PC-3 (cell line): ENCODE results near the gene CFAP45. TPM values are rescaled to one million over a fixed set of nuclear protein-coding genes. Genes with fewer than 3 reads are reported as not detected.

ENCODE experiments used
- ATAC-seq: fragments of 200-7000 bp; cut with Tn5 transposase; 2 replicates; pipeline ENCODE4 v1.9.1; 2020; ENCODE audit warnings: mild to moderate bottlenecking, moderate library complexity
- BruUV-seq: library from RNA; stranded (reverse); fragments of 400-500 nt; replicated peaks from 2 replicates; lab custom pipeline; 2021; lab: Mats Ljungman, UMichigan
- CTCF ChIA-PET: fragments of 300-600 bp; sonication (Branson Sonifier 250); formaldehyde crosslinking; loops from one replicate; lab custom pipeline; 2022; ENCODE audit warnings: antibody characterized with exemption; lab: Charles Lee
- POLR2A ChIA-PET: fragments of 300-600 bp; sonication (Branson Sonifier 250); formaldehyde crosslinking; loops from one replicate; lab custom pipeline; 2022; ENCODE audit warnings: antibody characterized with exemption; ENCODE audit not compliant: unreplicated experiment; lab: Charles Lee
- DNase-seq: peaks from one replicate; pipeline ENCODE4 v3.0.0-alpha.2; 2015
- H2AFZ ChIP-seq: fragments of 300-600 bp; sonication (generic); 2 replicates; pipeline ENCODE4 v1.6.0; 2016; ENCODE audit warnings: antibody characterized with exemption, low read length
- H3F3A ChIP-seq: fragments of 300-600 bp; sonication (generic); one replicate; pipeline ENCODE4 v1.6.0; 2017; ENCODE audit warnings: antibody characterized with exemption, low read length, control low read depth, mild to moderate bottlenecking; ENCODE audit not compliant: unreplicated experiment
- H3K27ac ChIP-seq: fragments of 300-600 bp; sonication (generic); 2 replicates; pipeline ENCODE4 v1.5.1; 2016; ENCODE audit warnings: mild to moderate bottlenecking, low read length
- H3K27me3 ChIP-seq: fragments of 300-600 bp; sonication (generic); 2 replicates; pipeline ENCODE4 v1.6.1; 2016; ENCODE audit warnings: low read length, mixed read lengths
- H3K36me3 ChIP-seq: fragments of 300-600 bp; sonication (generic); 2 replicates; pipeline ENCODE4 v1.6.1; 2016; ENCODE audit warnings: low read depth, mixed run types, low read length, mixed read lengths
- H3K4me1 ChIP-seq: fragments of 300-600 bp; sonication (generic); 2 replicates; pipeline ENCODE4 v1.5.1; 2016; ENCODE audit warnings: low read length; ENCODE audit not compliant: insufficient read depth
- H3K4me2 ChIP-seq: fragments of 300-600 bp; sonication (generic); 2 replicates; pipeline ENCODE4 v1.6.0; 2016; ENCODE audit warnings: low read length
- H3K4me3 ChIP-seq: fragments of 300-600 bp; sonication (generic); 2 replicates; pipeline ENCODE4 v1.5.1; 2016; ENCODE audit warnings: mild to moderate bottlenecking, low read length, mixed read lengths
- H3K79me2 ChIP-seq: fragments of 300-600 bp; sonication (generic); 2 replicates; pipeline ENCODE4 v1.6.1; 2017; ENCODE audit warnings: low read length, mixed read lengths
- H3K9ac ChIP-seq: fragments of 300-600 bp; sonication (generic); 2 replicates; pipeline ENCODE4 v1.6.0; 2016; ENCODE audit warnings: mild to moderate bottlenecking, low read length
- H3K9me2 ChIP-seq: fragments of 300-600 bp; sonication (generic); replicated peaks from 2 replicates; pipeline ENCODE4 v1.6.1; 2016; ENCODE audit warnings: mixed run types, low read length, mixed read lengths
- H3K9me3 ChIP-seq: fragments of 300-600 bp; sonication (generic); 2 replicates; pipeline ENCODE4 v1.6.1; 2016; ENCODE audit warnings: low read length, mixed read lengths
- H4K20me1 ChIP-seq: fragments of 300-600 bp; sonication (generic); 2 replicates; pipeline ENCODE4 v1.6.1; 2016; ENCODE audit warnings: low read length, mixed read lengths
- EZH2 ChIP-seq: fragments of 300-600 bp; sonication (generic); IDR thresholded peaks from one replicate; pipeline ENCODE4 v1.6.1; 2017; ENCODE audit warnings: antibody characterized with exemption, mild to moderate bottlenecking, low read length; ENCODE audit not compliant: unreplicated experiment
- EZH2phosphoT487 ChIP-seq: fragments of 300-600 bp; sonication (generic); IDR thresholded peaks from 2 replicates; pipeline ENCODE4 v1.6.1; 2018; ENCODE audit warnings: mild to moderate bottlenecking, antibody characterized with exemption, low read length, borderline replicate concordance
- intact Hi-C: fragments of 100-400 bp; cut with micrococcal nuclease; formaldehyde crosslinking; loops from 2 replicates; pipeline ENCODE4 v1.9.0; 2023
- total RNA-seq: library from RNA; depleted of rRNA; stranded (reverse); fragments of >200 nt; gene quantifications from 2 replicates; pipeline ENCODE4 v1.2.3, GENCODE V29; 2014
- TF ChIP-seq, protein P1 (sequence below): fragments of 300-600 bp; sonication (generic); conservative IDR thresholded peaks from 2 replicates; pipeline ENCODE4 v1.5.1; 2017; ENCODE audit warnings: antibody characterized with exemption, low read depth, mild to moderate bottlenecking, low read length

Gene CFAP45
- total RNA-seq, 1 experiment from 2014 or later = 1.6 TPM

DNA sequence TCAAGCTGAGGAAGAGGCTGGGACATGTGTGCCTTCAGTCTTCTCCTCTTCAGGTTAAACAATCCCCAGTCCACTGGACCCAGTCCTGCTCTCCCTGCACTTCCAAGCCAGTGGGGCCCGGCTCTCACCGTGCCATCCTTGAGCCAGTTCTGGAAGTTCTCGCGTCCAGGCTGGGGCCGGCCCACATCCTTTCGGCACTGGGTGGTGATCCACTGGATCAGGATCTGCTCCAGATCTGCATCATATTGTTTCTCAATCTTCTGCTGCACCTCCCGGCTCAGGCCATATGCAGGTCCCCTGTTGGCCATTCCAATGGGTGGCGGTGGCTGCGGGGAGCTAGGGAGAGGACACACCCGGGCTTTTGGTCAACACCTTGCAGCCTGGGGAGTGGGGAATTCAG, 20.2 kb upstream of the CFAP45 start:
- DNase-seq = no peak
- no peaks in the 10 kb centered on the region for H3K9me3 ChIP-seq
- ChIA-PET POLR2A (no interaction called here), CTCF (no interaction called here)
- H3K27me3 ChIP-seq = no peaks in the 10 kb centered on the region
- peaks cover 19% of the 10 kb centered on the region for H3F3A ChIP-seq
- no TSS peak for BruUV-seq
- H3K4me3 ChIP-seq = no peak overlapping the region
- ATAC-seq = no peak
- H3K9me2 ChIP-seq = no peaks in the 10 kb centered on the region
- peaks cover 72% of the 10 kb centered on the region for H3K36me3 ChIP-seq
- H3K79me2 ChIP-seq = peaks cover 82% of the 10 kb centered on the region
- H3K9ac ChIP-seq = no peak overlapping the region
- peaks cover 85% of the 10 kb centered on the region for H3K4me1 ChIP-seq
- TF ChIP-seq EZH2phosphoT487 (no peak), EZH2 (no peak)
- TF ChIP-seq, protein P1, sequence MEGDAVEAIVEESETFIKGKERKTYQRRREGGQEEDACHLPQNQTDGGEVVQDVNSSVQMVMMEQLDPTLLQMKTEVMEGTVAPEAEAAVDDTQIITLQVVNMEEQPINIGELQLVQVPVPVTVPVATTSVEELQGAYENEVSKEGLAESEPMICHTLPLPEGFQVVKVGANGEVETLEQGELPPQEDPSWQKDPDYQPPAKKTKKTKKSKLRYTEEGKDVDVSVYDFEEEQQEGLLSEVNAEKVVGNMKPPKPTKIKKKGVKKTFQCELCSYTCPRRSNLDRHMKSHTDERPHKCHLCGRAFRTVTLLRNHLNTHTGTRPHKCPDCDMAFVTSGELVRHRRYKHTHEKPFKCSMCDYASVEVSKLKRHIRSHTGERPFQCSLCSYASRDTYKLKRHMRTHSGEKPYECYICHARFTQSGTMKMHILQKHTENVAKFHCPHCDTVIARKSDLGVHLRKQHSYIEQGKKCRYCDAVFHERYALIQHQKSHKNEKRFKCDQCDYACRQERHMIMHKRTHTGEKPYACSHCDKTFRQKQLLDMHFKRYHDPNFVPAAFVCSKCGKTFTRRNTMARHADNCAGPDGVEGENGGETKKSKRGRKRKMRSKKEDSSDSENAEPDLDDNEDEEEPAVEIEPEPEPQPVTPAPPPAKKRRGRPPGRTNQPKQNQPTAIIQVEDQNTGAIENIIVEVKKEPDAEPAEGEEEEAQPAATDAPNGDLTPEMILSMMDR = no peak
- no peak overlapping the region for H3K27ac ChIP-seq
- H2AFZ ChIP-seq = no peak overlapping the region
- peaks cover 67% of the 10 kb centered on the region for H4K20me1 ChIP-seq
- intact Hi-C loops = no loop called here
- H3K4me2 ChIP-seq = peak overlapping the region; percentile 98; the same call in 1 of the 2 replicates

GRCh38 chr1:159919236-159919865, 19.4 kb upstream of the CFAP45 start:
- intact Hi-C loops = no loop called here
- ChIA-PET CTCF (no interaction called here), POLR2A (no interaction called here)
- DNase-seq (no peak), ATAC-seq (no peak)
- H3K9me2 ChIP-seq = no peaks in the 10 kb centered on the region
- TF ChIP-seq, protein P1 = no peak
- TF ChIP-seq EZH2 (no peak), EZH2phosphoT487 (no peak)
- H3K4me2 ChIP-seq = peak overlapping the region; percentile 5; the same call in 1 of the 2 replicates
- peaks cover 19% of the 10 kb centered on the region for H3F3A ChIP-seq
- peaks cover 67% of the 10 kb centered on the region for H4K20me1 ChIP-seq
- no peak overlapping the region for H2AFZ ChIP-seq
- H3K9me3 ChIP-seq = no peaks in the 10 kb centered on the region
- peaks cover 74% of the 10 kb centered on the region for H3K79me2 ChIP-seq
- no peaks in the 10 kb centered on the region for H3K27me3 ChIP-seq
- peaks cover 93% of the 10 kb centered on the region for H3K4me1 ChIP-seq
- H3K36me3 ChIP-seq = peaks cover 72% of the 10 kb centered on the region
- no peak overlapping the region for H3K4me3 ChIP-seq
- no TSS peak for BruUV-seq
- no peak overlapping the region for H3K27ac ChIP-seq
- no peak overlapping the region for H3K9ac ChIP-seq
